Stimulated activated CD4-positive, alpha-beta T cell treated with anti-CD3 and anti-CD28 coated beads, Interleukin-12 subunit alpha, Interleukin-12 subunit beta, amount 100 ng/mL, for 4 hours (primary cell): ENCODE results near the gene GALNT6.

Source experiments
- DNase-seq: peaks from one replicate; pipeline ENCODE4 v3.0.0-alpha.2; 2020

The GALNT6 gene

GRCh38 chr12:51381226-51382079, 9.8 kb downstream of the GALNT6 start:
- no peak for DNase-seq

GRCh38 chr12:51379571-51379970, 11.6 kb downstream of the GALNT6 start:
- DNase-seq, result no peak

GRCh38 chr12:51378749-51379148, 12.5 kb downstream of the GALNT6 start:
- no peak for DNase-seq

GRCh38 chr12:51377099-51377984, 13.9 kb downstream of the GALNT6 start:
- no peak for DNase-seq

- DNase-seq, result no peak
These were observed 16.4 kb downstream of the GALNT6 start for GRCh38 chr12:51374856-51375255.

GRCh38 chr12:51374361-51374760, 16.8 kb downstream of the GALNT6 start:
- no peak for DNase-seq

GRCh38 chr12:51373187-51373586, 18.0 kb downstream of the GALNT6 start:
- no peak for DNase-seq

GRCh38 chr12:51372021-51372420, 19.2 kb downstream of the GALNT6 start:
- no peak for DNase-seq

GRCh38 chr12:51371295-51371953, 19.8 kb downstream of the GALNT6 start:
- DNase-seq, result no peak

- no peak for DNase-seq
These were observed 20.5 kb downstream of the GALNT6 start for GRCh38 chr12:51370667-51371066.

GRCh38 chr12:51369581-51369980, 21.6 kb downstream of the GALNT6 start:
- no peak for DNase-seq

GRCh38 chr12:51368640-51369517, 22.3 kb downstream of the GALNT6 start:
- peak; percentile 64 for DNase-seq

GRCh38 chr12:51365276-51365675, 25.9 kb downstream of the GALNT6 start:
- no peak for DNase-seq

GRCh38 chr12:51364001-51364400, 27.2 kb downstream of the GALNT6 start:
- DNase-seq, result no peak

GRCh38 chr12:51362747-51363342, 28.4 kb downstream of the GALNT6 start:
- no peak for DNase-seq

GRCh38 chr12:51362307-51362706, 28.9 kb downstream of the GALNT6 start:
- DNase-seq, result no peak

- no peak for DNase-seq
These were observed 29.8 kb downstream of the GALNT6 start for GRCh38 chr12:51361161-51362016.

- DNase-seq, result no peak
These were observed 30.9 kb downstream of the GALNT6 start for GRCh38 chr12:51360315-51360714.

- no peak for DNase-seq
These were observed 31.4 kb downstream of the GALNT6 start for GRCh38 chr12:51359851-51360250.

GRCh38 chr12:51358496-51358895, 32.7 kb downstream of the GALNT6 start:
- no peak for DNase-seq
